ENCODE measurements around the gene BAIAP2. TPM values are rescaled to one million over a fixed set of nuclear protein-coding genes. Genes with fewer than 3 reads are reported as not detected.

Gene BAIAP2
- total and polyA plus RNA-seq, 2 donors (not counting 3 experiments of a cell fraction or from before 2014, with no cell fraction given): 12.3 to 18.6 TPM

DNA sequence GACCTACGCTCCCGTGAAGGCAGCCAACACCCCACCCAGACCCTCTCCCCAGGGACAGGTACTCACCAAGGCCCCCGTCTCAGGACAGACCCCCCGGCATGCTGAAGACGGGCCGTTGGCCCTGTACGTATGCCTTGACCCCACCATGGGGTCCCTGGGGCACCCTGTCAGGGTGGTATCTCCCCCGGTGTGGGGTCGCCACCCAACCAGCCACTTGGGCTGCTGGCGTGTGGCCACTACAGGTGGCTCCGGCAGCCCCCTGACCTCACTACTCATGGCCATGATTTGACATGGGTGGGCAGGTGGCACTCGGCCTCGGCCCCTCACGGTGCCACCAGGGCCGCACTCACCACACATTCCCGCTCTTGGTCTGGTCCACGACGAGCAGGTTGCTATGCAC is 89.4 kb downstream of the BAIAP2 start:
- H3K4me1 ChIP-seq (ENCODE audit: control insufficient read depth, extremely low read depth, insufficient read depth, low read length): no peaks in the 10 kb centered on the region
- H3K9me3 ChIP-seq (replicated peaks; ENCODE audit: control insufficient read depth, insufficient read depth, low read length): no peaks in the 10 kb centered on the region
- FAIRE-seq (no peak), DNase-seq (ENCODE audit: low read depth, low spot score) (no peak)
- dilution Hi-C loops (cut with MboI; ENCODE audit: extremely low pct_ligation_motif_present, low sequenced_read_pairs): no loop called here
- no TSS peak for BruUV-seq (replicated peaks)
- H2AFZ ChIP-seq (ENCODE audit: low read depth, low read length): no peak overlapping the region
- no peaks in the 10 kb centered on the region for H4K20me1 ChIP-seq (replicated peaks; ENCODE audit: control insufficient read depth, extremely low read depth, insufficient read depth, low read length)
- ChIA-PET CTCF (no interaction called here), POLR2A (no interaction called here)
- intact Hi-C loops (cut with micrococcal nuclease): no loop called here
- H3K79me2 ChIP-seq (ENCODE audit: control insufficient read depth, insufficient read depth, low read length): no peaks in the 10 kb centered on the region
- no peaks in the 10 kb centered on the region for H3K36me3 ChIP-seq (ENCODE audit: control insufficient read depth in 2 of 2, extremely low read depth in 1 of 2, insufficient read depth in 2 of 2, low read length in 2 of 2)
- H3K27me3 ChIP-seq (ENCODE audit: control insufficient read depth in 2 of 2, insufficient read depth in 2 of 2, low read length in 2 of 2): peaks cover 9 to 15% of the 10 kb centered on the region in 2 experiments
- TF ChIP-seq, protein P1, sequence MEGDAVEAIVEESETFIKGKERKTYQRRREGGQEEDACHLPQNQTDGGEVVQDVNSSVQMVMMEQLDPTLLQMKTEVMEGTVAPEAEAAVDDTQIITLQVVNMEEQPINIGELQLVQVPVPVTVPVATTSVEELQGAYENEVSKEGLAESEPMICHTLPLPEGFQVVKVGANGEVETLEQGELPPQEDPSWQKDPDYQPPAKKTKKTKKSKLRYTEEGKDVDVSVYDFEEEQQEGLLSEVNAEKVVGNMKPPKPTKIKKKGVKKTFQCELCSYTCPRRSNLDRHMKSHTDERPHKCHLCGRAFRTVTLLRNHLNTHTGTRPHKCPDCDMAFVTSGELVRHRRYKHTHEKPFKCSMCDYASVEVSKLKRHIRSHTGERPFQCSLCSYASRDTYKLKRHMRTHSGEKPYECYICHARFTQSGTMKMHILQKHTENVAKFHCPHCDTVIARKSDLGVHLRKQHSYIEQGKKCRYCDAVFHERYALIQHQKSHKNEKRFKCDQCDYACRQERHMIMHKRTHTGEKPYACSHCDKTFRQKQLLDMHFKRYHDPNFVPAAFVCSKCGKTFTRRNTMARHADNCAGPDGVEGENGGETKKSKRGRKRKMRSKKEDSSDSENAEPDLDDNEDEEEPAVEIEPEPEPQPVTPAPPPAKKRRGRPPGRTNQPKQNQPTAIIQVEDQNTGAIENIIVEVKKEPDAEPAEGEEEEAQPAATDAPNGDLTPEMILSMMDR (IDR thresholded peaks at IDR 0.05; ENCODE audit: extremely low read depth in 1 of 2, insufficient read depth in 1 of 2, low read depth in 1 of 2, low read length in 2 of 2): no peak
- TF ChIP-seq GATA2 (IDR thresholded peaks at IDR 0.05; ENCODE audit: insufficient read depth, insufficient read length, low read depth, low read length) (no peak), POLR2A (IDR thresholded peaks at IDR 0.05; ENCODE audit: low read depth, low read length) (no peak), MYC (IDR thresholded peaks at IDR 0.05; ENCODE audit: low read depth, low read length) (no peak), POLR2AphosphoS5 (IDR thresholded peaks at IDR 0.05; ENCODE audit: insufficient read depth, low read depth, low read length) (no peak), EZH2 (IDR thresholded peaks at IDR 0.05; ENCODE audit: borderline replicate concordance, low read depth, low read length, severe bottlenecking) (no peak), JUN (IDR thresholded peaks at IDR 0.05; ENCODE audit: borderline replicate concordance, insufficient read depth, insufficient read length, low read depth) (no peak), FOS (IDR thresholded peaks at IDR 0.05; ENCODE audit: borderline replicate concordance, insufficient read depth, low read length) (no peak)
- TF ChIP-seq, protein P2, sequence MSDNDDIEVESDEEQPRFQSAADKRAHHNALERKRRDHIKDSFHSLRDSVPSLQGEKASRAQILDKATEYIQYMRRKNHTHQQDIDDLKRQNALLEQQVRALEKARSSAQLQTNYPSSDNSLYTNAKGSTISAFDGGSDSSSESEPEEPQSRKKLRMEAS (IDR thresholded peaks at IDR 0.05; ENCODE audit: insufficient read depth, insufficient read length): no peak
- no peak overlapping the region for H3K27ac ChIP-seq (ENCODE audit: insufficient read depth, low read depth, low read length)
- H3K9ac ChIP-seq (replicated peaks; ENCODE audit: extremely low read depth, insufficient read depth, low read length): no peak overlapping the region
- no peaks in the 10 kb centered on the region for H3K9me1 ChIP-seq (replicated peaks; ENCODE audit: control insufficient read depth, extremely low read depth, insufficient read depth, low read length)
- H3K4me3 ChIP-seq (replicated peaks in 1 of 3; ENCODE audit: insufficient read depth in 1 of 3, low read depth in 1 of 3, low read length in 3 of 3): no peak overlapping the region
- no peak overlapping the region for H3K4me2 ChIP-seq (ENCODE audit: insufficient read depth, low read length)

Measured in endothelial cell of umbilical vein (primary cell).